IMR-90 (cell line): ENCODE results near the gene IFT57. TPM values are rescaled to one million over a fixed set of nuclear protein-coding genes. Genes with fewer than 3 reads are reported as not detected.
A peak's percentile ranks its signal among the peaks of the same experiment; 100 is the strongest.

Source experiments
- ATAC-seq: fragments of 200-7000 bp; cut with Tn5 transposase; 2 replicates; pipeline ENCODE4 v1.9.1; 2020; ENCODE audit warnings: low read depth, mild to moderate bottlenecking, moderate library complexity
- Bru-seq: library from RNA; stranded (reverse); fragments of 400-500 nt; gene quantifications from one replicate; lab custom pipeline; 2021; lab: Mats Ljungman, UMichigan
- BruChase-seq, 2 experiments: library from RNA; stranded (reverse); fragments of 400-500 nt; gene quantifications; one replicate each; lab custom pipeline; 2021; lab: Mats Ljungman, UMichigan
- BruUV-seq: library from RNA; stranded (reverse); fragments of 400-500 nt; replicated peaks from 2 replicates; lab custom pipeline; 2021; lab: Mats Ljungman, UMichigan
- CTCF ChIA-PET: fragments of 300-600 bp; formaldehyde crosslinking; extraction: SDS; loops from one replicate; lab custom pipeline; 2021; ENCODE audit warnings: antibody characterized with exemption; lab: Yijun Ruan, JAX
- POLR2A ChIA-PET: fragments of 300-600 bp; sonication (Branson Sonifier 250); formaldehyde crosslinking; loops from one replicate; lab custom pipeline; 2022; ENCODE audit warnings: antibody characterized with exemption; ENCODE audit not compliant: unreplicated experiment; lab: Charles Lee
- DNase-seq: peaks from one replicate; pipeline ENCODE4 v3.0.0; 2013
- H2AFZ ChIP-seq: replicated peaks from 2 replicates; pipeline ENCODE3; 2013; ENCODE audit warnings: low read length, mild to moderate bottlenecking; ENCODE audit not compliant: poor library complexity
- H2AK5ac ChIP-seq: 2 replicates; pipeline ENCODE4 v1.6.1; 2013; ENCODE audit warnings: low read depth, low read length, inconsistent platforms
- H2AK9ac ChIP-seq: replicated peaks from 2 replicates; pipeline ENCODE3; 2013; ENCODE audit warnings: mild to moderate bottlenecking, low read depth, low read length, moderate library complexity; ENCODE audit not compliant: poor library complexity
- H2BK120ac ChIP-seq: 2 replicates; pipeline ENCODE4 v1.6.1; 2013; ENCODE audit warnings: low read depth, low read length, inconsistent platforms
- H2BK15ac ChIP-seq: 3 replicates; pipeline ENCODE4 v1.6.1; 2013; ENCODE audit warnings: low read depth, low read length, inconsistent platforms
- H2BK20ac ChIP-seq: 2 replicates; pipeline ENCODE4 v1.6.1; 2013; ENCODE audit warnings: low read depth, mild to moderate bottlenecking, inconsistent platforms, low read length, moderate library complexity
- H2BK5ac ChIP-seq: 2 replicates; pipeline ENCODE4 v1.6.1; 2013; ENCODE audit warnings: mild to moderate bottlenecking, low read depth, low read length, inconsistent platforms; ENCODE audit not compliant: poor library complexity, severe bottlenecking
- H3K14ac ChIP-seq: replicated peaks from 2 replicates; pipeline ENCODE4 v1.6.1; 2013; ENCODE audit warnings: low read depth, low read length, inconsistent platforms
- H3K18ac ChIP-seq: 2 replicates; pipeline ENCODE4 v1.6.1; 2013; ENCODE audit warnings: low read depth, low read length, control low read depth
- H3K23ac ChIP-seq: 2 replicates; pipeline ENCODE4 v1.6.1; 2013; ENCODE audit warnings: low read depth, low read length, inconsistent platforms
- H3K27ac ChIP-seq: 2 replicates; pipeline ENCODE4 v1.5.1; 2013; ENCODE audit warnings: mild to moderate bottlenecking, control low read depth, low read length; ENCODE audit not compliant: insufficient read depth
- H3K27me3 ChIP-seq: 2 replicates; pipeline ENCODE4 v1.6.1; 2013; ENCODE audit warnings: low read length; ENCODE audit not compliant: control insufficient read depth, insufficient read depth
- H3K36me3 ChIP-seq: 2 replicates; pipeline ENCODE4 v1.6.1; 2013; ENCODE audit warnings: low read length, mixed read lengths; ENCODE audit not compliant: control insufficient read depth, insufficient read depth
- H3K4ac ChIP-seq: 2 replicates; pipeline ENCODE4 v1.6.1; 2013; ENCODE audit warnings: low read depth, low read length, inconsistent platforms
- H3K4me1 ChIP-seq: 2 replicates; pipeline ENCODE4 v1.6.1; 2013; ENCODE audit warnings: low read length, mixed read lengths; ENCODE audit not compliant: control insufficient read depth, insufficient read depth
- H3K4me2 ChIP-seq: 2 replicates; pipeline ENCODE4 v1.6.1; 2013; ENCODE audit warnings: low read depth, mild to moderate bottlenecking, control low read depth, low read length, moderate library complexity
- H3K4me3 ChIP-seq: 2 replicates; pipeline ENCODE4 v1.5.1; 2013; ENCODE audit warnings: low read depth, mild to moderate bottlenecking, control low read depth, low read length, moderate library complexity; ENCODE audit not compliant: insufficient read depth
- H3K56ac ChIP-seq: 2 replicates; pipeline ENCODE4 v1.6.1; 2013; ENCODE audit warnings: low read length, inconsistent platforms; ENCODE audit not compliant: insufficient read depth; ENCODE audit errors: extremely low read depth
- H3K79me1 ChIP-seq, 2 experiments: 2 replicates each; pipeline ENCODE4 v1.6.1; 2013; ENCODE audit warnings: low read length in 2 of 2, inconsistent platforms in 1 of 2, low read depth in 1 of 2
- H3K9ac ChIP-seq: 2 replicates; pipeline ENCODE4 v1.6.1; 2013; ENCODE audit warnings: low read depth, low read length, control low read depth
- H3K9me1 ChIP-seq: 2 replicates; pipeline ENCODE4 v1.6.1; 2013; ENCODE audit warnings: low read length, inconsistent platforms; ENCODE audit not compliant: insufficient read depth
- H3K9me3 ChIP-seq: 2 replicates; pipeline ENCODE4 v1.6.1; 2013; ENCODE audit warnings: low read length; ENCODE audit not compliant: control insufficient read depth, insufficient read depth
- H4K20me1 ChIP-seq: 2 replicates; pipeline ENCODE4 v1.6.1; 2013; ENCODE audit warnings: low read length, inconsistent platforms; ENCODE audit not compliant: insufficient read depth
- H4K5ac ChIP-seq: 2 replicates; pipeline ENCODE4 v1.6.1; 2013; ENCODE audit warnings: mild to moderate bottlenecking, low read depth, low read length, control low read depth
- H4K8ac ChIP-seq, 2 experiments: 2 replicates each; pipeline ENCODE4 v1.6.1; 2013; ENCODE audit warnings: low read depth in 2 of 2, low read length in 2 of 2, control low read depth in 1 of 2, inconsistent platforms in 1 of 2
- H4K91ac ChIP-seq: 2 replicates; pipeline ENCODE4 v1.6.1; 2013; ENCODE audit warnings: low read depth, low read length, inconsistent platforms; ENCODE audit not compliant: insufficient read depth
- CEBPB ChIP-seq: IDR thresholded peaks from 2 replicates; pipeline ENCODE4 v1.6.1; 2012; ENCODE audit warnings: low read depth, low read length, improper control_type of control experiment
- ELK1 ChIP-seq: fragments of 150-350 bp; IDR thresholded peaks from 2 replicates; pipeline ENCODE4 v1.6.1; 2016; ENCODE audit warnings: low read depth, mild to moderate bottlenecking, low read length, moderate library complexity, borderline replicate concordance
- FOS ChIP-seq: fragments of 150-350 bp; IDR thresholded peaks from 2 replicates; pipeline ENCODE4 v1.6.1; 2016; ENCODE audit warnings: low read depth, low read length
- MAZ ChIP-seq: IDR thresholded peaks from 2 replicates; pipeline ENCODE4 v1.6.1; 2012; ENCODE audit warnings: low read depth, mild to moderate bottlenecking, low read length, improper control_type of control experiment, moderate library complexity, borderline replicate concordance
- MXI1 ChIP-seq: IDR thresholded peaks from 2 replicates; pipeline ENCODE4 v1.6.1; 2012; ENCODE audit warnings: low read depth, mild to moderate bottlenecking, low read length, moderate library complexity, borderline replicate concordance
- NFE2L2 ChIP-seq: fragments of 150-350 bp; IDR thresholded peaks from 2 replicates; pipeline ENCODE4 v1.6.1; 2016; ENCODE audit warnings: low read depth, mild to moderate bottlenecking, low read length
- RAD21 ChIP-seq: IDR thresholded peaks from 2 replicates; pipeline ENCODE4 v1.6.1; 2012; ENCODE audit warnings: low read length, improper control_type of control experiment
- RCOR1 ChIP-seq: IDR thresholded peaks from 2 replicates; pipeline ENCODE4 v1.6.1; 2012; ENCODE audit warnings: mild to moderate bottlenecking, low read length, improper control_type of control experiment; ENCODE audit not compliant: insufficient replicate concordance
- RFX5 ChIP-seq: IDR thresholded peaks from 2 replicates; pipeline ENCODE4 v1.8.0; 2012; ENCODE audit warnings: low read depth, mild to moderate bottlenecking, low read length, moderate library complexity
- WGBS, 2 experiments: methylation state at CpG; one replicate each; pipeline versions ENCODE4 v1.1.5 to v1.1.7; 2013; ENCODE audit warnings: missing lambda C conversion rate in 2 of 2; ENCODE audit not compliant: insufficient read length in 1 of 2; ENCODE audit errors: extremely low coverage in 2 of 2; 5-methylcytosine and 5-hydroxymethylcytosine counted together
- dilution Hi-C: fragments of 300-500 bp; cut with HindIII; formaldehyde crosslinking; loops from one replicate; pipeline ENCODE4 v1.14.3; 2018; ENCODE audit warnings: low sequenced_read_pairs; ENCODE audit not compliant: unreplicated experiment
- in situ Hi-C: fragments of 300-500 bp; cut with MboI; formaldehyde crosslinking; loops from 3 replicates; pipeline ENCODE4 v1.14.3; 2019; ENCODE audit warnings: low sequenced_read_pairs, inconsistent platforms, mixed read lengths
- intact Hi-C: fragments of 100-400 bp; cut with micrococcal nuclease; formaldehyde crosslinking; loops from 2 replicates; pipeline ENCODE4 v1.10.0; 2022
- long read RNA-seq: library from polyadenylated mRNA; unstranded; transcript quantifications from one replicate; pipeline ENCODE4 v2.0.0, GENCODE V29; 2021; ENCODE audit not compliant: unreplicated experiment
- polyA plus RNA-seq, 3 experiments: library from polyadenylated mRNA; depleted of rRNA; stranded (reverse); fragments of >200 nt; gene quantifications; 2 replicates each; pipeline ENCODE4 v1.2.3, GENCODE V29; 2012; ENCODE audit warnings: low replicate concordance in 1 of 3
- total RNA-seq: library from RNA; depleted of rRNA; stranded (reverse); fragments of >200 nt; gene quantifications from 2 replicates; pipeline ENCODE4 v1.2.3, GENCODE V29; 2012; rRNA removed
- TF ChIP-seq, protein P1 (sequence below): conservative IDR thresholded peaks from 2 replicates; pipeline ENCODE4 v1.5.1; 2012; ENCODE audit warnings: mild to moderate bottlenecking, low read depth, low read length, improper control_type of control experiment

The IFT57 gene
- 35.3 and 46.9 TPM in 2 replicates for total RNA-seq
- polyA plus RNA-seq (2012; rRNA removed) = 30.0 and 42.3 TPM in 2 replicates
- 12.0 and 21.4 TPM in 2 replicates for polyA plus RNA-seq (2012; cell fraction: cytosol; rRNA removed)
- polyA plus RNA-seq (2012; cell fraction: nucleus; rRNA removed; ENCODE audit: low replicate concordance) = 8.6 and 20.4 TPM in 2 replicates
- percentile 59 among the genes with signal in this experiment for Bru-seq, nascent RNA
- BruChase-seq, experiment 1, labeled RNA remaining after a 6-hour chase = percentile 45 among the genes with signal in this experiment
- BruChase-seq, experiment 2, labeled RNA remaining after a 2-hour chase = percentile 43 among the genes with signal in this experiment
- long read RNA-seq, transcript IFT57-201 (11 exons, 3,203 nt) = major isoform, 58 of 72 reads
- long read RNA-seq, partial matches to known transcripts = 4 of 72 reads
- long read RNA-seq, other reads (novel, unspliced or antisense) = 9 of 72 reads

- H3K9me3 ChIP-seq = no peaks in the 10 kb centered on the region
- peak; percentile 98 for DNase-seq
- in situ Hi-C loops = loop anchor here (25.0 kb wide), 1 partner anchor 985 kb away; no protein-coding TSS in a partner anchor
- peak within 1 kb of the TSS; percentile 19; the same call in 1 of the 2 replicates for H4K5ac ChIP-seq
- H3K36me3 ChIP-seq = no peaks in the 10 kb centered on the region
- H4K8ac ChIP-seq = peak within 1 kb of the TSS; percentile 35 to 70; a peak in 2 of 4 replicates
- peak within 1 kb of the TSS; percentile 17; the same call in 1 of the 3 replicates for H2BK15ac ChIP-seq
- H3K23ac ChIP-seq = peak within 1 kb of the TSS; percentile 76
- H3K79me1 ChIP-seq = peaks cover 10 to 27% of the 10 kb centered on the region in 2 experiments; a peak in 3 of 4 replicates
- H3K4me2 ChIP-seq = peak within 1 kb of the TSS; percentile 100
- peak within 1 kb of the TSS; percentile 67; the same call in 1 of the 2 replicates for H2BK120ac ChIP-seq
- POLR2A ChIA-PET = interaction anchor here (0.6 kb wide), 2 partner anchors 17 to 90 kb away, joined by 4 read pairs; no protein-coding TSS in a partner anchor
- WGBS, 2 experiments = 0% methylated on average over 17 of the region's 57 CpGs; no CpG with 5 or more reads in 1 of the 2 experiments
- dilution Hi-C loops = no loop called here
- peak within 1 kb of the TSS; percentile 37 for H2BK20ac ChIP-seq
- H4K20me1 ChIP-seq = no peaks in the 10 kb centered on the region
- peak within 1 kb of the TSS; percentile 46 for H2AK9ac ChIP-seq
- intact Hi-C loops = loop anchor here (1.0 to 10.0 kb wide), 4 partner anchors 90 to 323 kb away; no protein-coding TSS in a partner anchor
- peak within 1 kb of the TSS; percentile 79 for H3K14ac ChIP-seq
- no peak within 1 kb of the TSS for H2AK5ac ChIP-seq
- H2BK5ac ChIP-seq = peak within 1 kb of the TSS; percentile 53
- peak within 1 kb of the TSS; percentile 73 for H3K9ac ChIP-seq
- H3K4me1 ChIP-seq = peaks cover 8% of the 10 kb centered on the region
- BruUV-seq = TSS peak; percentile 63
- peak within 1 kb of the TSS; percentile 50 for H3K27ac ChIP-seq
- H3K4me3 ChIP-seq = peak within 1 kb of the TSS; percentile 84
- peak within 1 kb of the TSS; percentile 76 for H3K18ac ChIP-seq
- peak within 1 kb of the TSS; percentile 55 for H4K91ac ChIP-seq
- H2AFZ ChIP-seq = peak within 1 kb of the TSS; percentile 95
- no peaks in the 10 kb centered on the region for H3K9me1 ChIP-seq
- no peaks in the 10 kb centered on the region for H3K27me3 ChIP-seq
- CTCF ChIA-PET = interaction anchor here (0.6 kb wide), 1 partner anchor 368 kb away, joined by 3 read pairs; no protein-coding TSS in a partner anchor
- peak; percentile 96 for ATAC-seq
- H3K56ac ChIP-seq = peak within 1 kb of the TSS; percentile 54; the same call in 1 of the 2 replicates
- peak within 1 kb of the TSS; percentile 74 for H3K4ac ChIP-seq
- TF ChIP-seq MAZ (peak; percentile 98), RAD21 (no peak), MXI1 (peak; percentile 93), RFX5 (peak; percentile 95), CEBPB (peak; percentile 65; the same call in 1 of the 2 replicates), FOS (peak; percentile 41; the same call in 1 of the 2 replicates), NFE2L2 (no peak), RCOR1 (no peak), ELK1 (no peak)
- TF ChIP-seq, protein P1, sequence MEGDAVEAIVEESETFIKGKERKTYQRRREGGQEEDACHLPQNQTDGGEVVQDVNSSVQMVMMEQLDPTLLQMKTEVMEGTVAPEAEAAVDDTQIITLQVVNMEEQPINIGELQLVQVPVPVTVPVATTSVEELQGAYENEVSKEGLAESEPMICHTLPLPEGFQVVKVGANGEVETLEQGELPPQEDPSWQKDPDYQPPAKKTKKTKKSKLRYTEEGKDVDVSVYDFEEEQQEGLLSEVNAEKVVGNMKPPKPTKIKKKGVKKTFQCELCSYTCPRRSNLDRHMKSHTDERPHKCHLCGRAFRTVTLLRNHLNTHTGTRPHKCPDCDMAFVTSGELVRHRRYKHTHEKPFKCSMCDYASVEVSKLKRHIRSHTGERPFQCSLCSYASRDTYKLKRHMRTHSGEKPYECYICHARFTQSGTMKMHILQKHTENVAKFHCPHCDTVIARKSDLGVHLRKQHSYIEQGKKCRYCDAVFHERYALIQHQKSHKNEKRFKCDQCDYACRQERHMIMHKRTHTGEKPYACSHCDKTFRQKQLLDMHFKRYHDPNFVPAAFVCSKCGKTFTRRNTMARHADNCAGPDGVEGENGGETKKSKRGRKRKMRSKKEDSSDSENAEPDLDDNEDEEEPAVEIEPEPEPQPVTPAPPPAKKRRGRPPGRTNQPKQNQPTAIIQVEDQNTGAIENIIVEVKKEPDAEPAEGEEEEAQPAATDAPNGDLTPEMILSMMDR = no peak
These were observed at the start of gene IFT57 for GRCh38 chr3:108221911-108222852. Gene IFT57, minus strand, starts transcription at chr3:108222424. Its CDS starts 102 bp downstream, at chr3:108222322.
